SK-MEL-5 (cell line): ENCODE data around the gene GIMAP8. TPM values are rescaled to one million over a fixed set of nuclear protein-coding genes. Genes with fewer than 3 reads are reported as not detected.
"Not testable (repeated sequence)": the region's sequence is repeated elsewhere in the genome, so short reads cannot be mapped to it uniquely, and the experiment has no call there.

Experiments used
- DNase-seq: peaks from one replicate; pipeline ENCODE4 v3.0.0-alpha.2; 2016; ENCODE audit warnings: low read depth, low spot score
- in situ Hi-C: cut with HindIII; loops from 2 replicates; pipeline ENCODE4 v1.10.0; 2016; ENCODE audit warnings: low sequenced_read_pairs, high pct_unique_total_duplicates, low pct_unique_long_range_greater_than_20kb
- total RNA-seq: library from RNA; depleted of rRNA; stranded (reverse); fragments of >200 nt; shearing (Covaris generic); gene quantifications from 2 replicates; pipeline ENCODE4 v1.2.3, GENCODE V29; 2014; rRNA removed

Gene GIMAP8
- total RNA-seq, 1 experiment from 2014 or later = not detected

DNA sequence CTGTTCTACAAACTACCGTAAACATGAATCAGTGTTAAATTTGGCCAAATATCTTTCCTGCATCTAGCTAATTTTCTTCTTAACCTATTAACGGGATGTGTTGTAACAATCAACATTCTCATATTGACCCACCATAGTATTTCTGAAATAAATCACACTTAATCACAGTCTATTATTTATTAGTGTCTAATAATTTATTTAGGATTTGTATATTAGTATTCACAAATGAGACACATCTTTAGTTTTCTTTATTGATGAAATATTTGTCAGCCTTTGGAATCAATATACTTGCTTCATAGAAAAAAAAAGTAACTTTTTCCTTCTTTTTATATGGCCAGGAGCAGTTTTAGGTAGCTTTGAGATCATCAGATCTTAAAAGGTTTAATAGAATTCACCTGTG lies 68.9 kb downstream of the GIMAP8 start:
- no peak for DNase-seq
- in situ Hi-C loops = no loop called here

DNA sequence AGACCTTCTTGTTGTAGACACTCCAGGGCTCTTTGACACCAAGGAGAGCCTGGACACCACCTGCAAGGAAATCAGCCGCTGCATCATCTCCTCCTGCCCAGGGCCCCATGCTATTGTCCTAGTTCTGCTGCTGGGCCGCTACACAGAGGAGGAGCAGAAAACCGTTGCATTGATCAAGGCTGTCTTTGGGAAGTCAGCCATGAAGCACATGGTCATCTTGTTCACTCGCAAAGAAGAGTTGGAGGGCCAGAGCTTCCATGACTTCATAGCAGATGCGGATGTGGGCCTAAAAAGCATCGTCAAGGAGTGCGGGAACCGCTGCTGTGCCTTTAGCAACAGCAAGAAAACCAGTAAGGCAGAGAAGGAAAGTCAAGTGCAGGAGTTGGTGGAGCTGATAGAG lies 69.7 kb downstream of the GIMAP8 start:
- in situ Hi-C loops = no loop called here
- DNase-seq = no peak

DNA sequence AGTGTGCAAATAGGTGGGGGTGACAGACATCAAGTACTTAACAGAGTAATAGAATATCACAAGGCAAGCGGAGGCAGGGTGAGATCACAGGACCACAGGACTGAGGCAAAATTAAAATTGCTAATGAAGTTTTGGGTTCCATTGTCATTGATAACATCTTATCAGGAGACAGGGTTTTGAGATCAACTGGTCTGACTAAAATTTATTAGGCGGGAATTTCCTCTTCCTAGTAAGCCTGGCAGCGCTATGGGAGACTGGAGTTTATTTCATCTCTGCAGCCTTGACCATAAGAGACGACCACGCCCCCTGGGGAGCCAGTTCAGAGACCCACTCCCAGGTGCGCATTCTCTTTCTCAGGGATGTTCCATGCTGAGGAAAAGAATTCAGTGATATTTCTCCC lies 72.5 kb downstream of the GIMAP8 start:
- in situ Hi-C loops = not testable (repeated sequence)

DNA sequence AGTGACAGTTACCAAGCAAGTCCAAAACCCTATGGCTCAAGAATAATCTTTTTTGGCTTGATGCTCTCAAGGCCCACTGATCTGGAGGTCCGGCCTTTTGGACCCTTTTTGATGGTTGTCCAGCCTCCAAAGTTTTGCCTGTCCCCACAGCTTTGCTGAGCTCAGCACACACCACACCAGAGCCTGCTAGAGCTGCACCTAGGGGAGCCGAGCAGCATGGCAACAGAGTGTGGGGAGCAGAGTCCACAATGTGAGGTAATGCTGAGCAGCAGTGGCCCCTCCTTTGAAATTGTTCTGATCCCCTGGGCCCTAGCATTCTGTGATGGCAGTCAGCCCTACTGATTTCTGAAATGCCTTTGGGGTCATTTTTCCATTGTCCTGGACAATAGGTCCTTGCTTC lies 73.6 kb downstream of the GIMAP8 start:
- DNase-seq = no peak
- in situ Hi-C loops = no loop called here

More for the DNA sequence above, 72.5 kb downstream of the GIMAP8 start:
- DNase-seq = not testable (repeated sequence)

Other genes starting within 250 kb of the GIMAP8 start
- not detected in 2 replicates for gene LRRC61, start 127.3 kb upstream of the GIMAP8 start, total RNA-seq
- gene ACTR3C, start 127.1 kb upstream of the GIMAP8 start, total RNA-seq = not detected in 2 replicates
- not detected in 2 replicates for gene RARRES2, start 109.0 kb upstream of the GIMAP8 start, total RNA-seq
- gene REPIN1, start 81.8 kb upstream of the GIMAP8 start, total RNA-seq = 131 TPM in 2 replicates
- 10.4 and 10.5 TPM in 2 replicates for gene ZNF775, start 71.3 kb upstream of the GIMAP8 start, total RNA-seq
- gene GIMAP7, start 64.2 kb downstream of the GIMAP8 start, total RNA-seq = not detected in 2 replicates
- gene GIMAP4, start 116.8 kb downstream of the GIMAP8 start, total RNA-seq = not detected in 2 replicates
- gene GIMAP6, start 181.8 kb downstream of the GIMAP8 start, total RNA-seq = not detected in 2 replicates
- 12.6 and 13.5 TPM in 2 replicates for gene GIMAP2, start 235.1 kb downstream of the GIMAP8 start, total RNA-seq